HG03066 (cell line): ENCODE results near the gene PARP11.
"Not testable (repeated sequence)": the region's sequence is repeated elsewhere in the genome, so short reads cannot be mapped to it uniquely, and the experiment has no call there.

Experiments used
- ATAC-seq: cut with Tn5 transposase; IDR thresholded peaks from one replicate; pipeline ENCODE4 v1.9.1; 2021; ENCODE audit warnings: low read depth; ENCODE audit not compliant: unreplicated experiment

The PARP11 gene

GRCh38 chr12:3884671-3885070 lies 11.5 kb upstream of the PARP11 start:
- no peak for ATAC-seq

- no peak for ATAC-seq
Measured at GRCh38 chr12:3882896-3883564, 9.8 kb upstream of the PARP11 start.

DNA sequence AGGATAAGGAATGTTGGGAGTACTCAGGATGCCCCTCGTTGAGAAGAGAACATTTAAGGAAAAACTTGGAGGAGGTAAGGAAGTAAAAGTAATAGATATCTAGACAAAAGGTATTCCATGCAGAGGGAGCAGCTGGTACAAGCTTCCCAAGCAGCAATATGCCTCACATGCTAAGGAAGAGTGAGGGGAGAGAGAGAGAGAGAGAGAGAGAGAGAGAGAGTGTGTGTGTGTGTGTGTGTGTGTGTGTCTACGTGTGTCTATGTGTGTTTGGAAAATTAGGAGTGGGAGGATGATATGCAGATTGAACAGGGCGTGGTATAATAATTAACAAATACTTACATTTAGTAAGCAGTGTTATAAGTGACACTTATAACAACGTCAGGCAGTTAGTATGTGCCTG lies 9.2 kb upstream of the PARP11 start:
- ATAC-seq = no peak

- ATAC-seq = no peak
Measured at GRCh38 chr12:3881281-3881950, 8.2 kb upstream of the PARP11 start.

DNA sequence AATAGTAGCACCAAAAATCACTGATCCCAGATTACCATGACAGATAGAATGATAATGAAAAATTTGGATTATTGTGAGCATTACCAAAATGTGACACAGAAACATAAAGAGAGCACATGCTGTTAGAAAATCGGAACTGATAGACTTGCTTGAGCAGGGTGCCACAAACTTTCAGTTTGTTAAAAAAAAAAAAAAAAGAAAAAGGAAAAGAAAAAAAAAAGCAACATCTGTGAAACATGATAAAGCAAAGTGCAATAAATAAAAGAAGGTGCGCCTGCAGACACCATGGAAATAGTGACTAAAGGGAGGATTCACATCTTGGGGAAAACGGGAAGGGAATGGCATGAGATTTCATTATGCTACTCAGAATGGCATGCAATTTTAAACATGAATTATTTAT lies 6.6 kb upstream of the PARP11 start:
- ATAC-seq = no peak

DNA sequence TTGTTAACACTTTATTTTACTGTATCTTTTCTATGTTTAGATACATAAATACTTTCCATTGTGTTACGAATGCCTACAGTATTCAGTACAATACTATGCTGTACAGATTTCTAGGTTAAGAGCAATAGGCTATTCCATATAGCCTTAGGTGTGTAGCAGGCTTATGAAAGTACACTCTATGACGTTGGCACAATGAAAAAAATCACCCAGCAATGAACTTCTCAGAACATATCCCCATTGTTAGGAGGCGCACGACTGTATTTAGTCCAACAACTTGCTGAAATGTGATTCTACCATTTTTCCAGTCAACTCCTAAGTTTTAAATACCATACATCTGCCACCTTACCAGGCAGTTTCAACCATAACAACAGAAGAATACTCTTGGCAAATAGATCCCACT lies 1.8 kb downstream of the PARP11 start:
- ATAC-seq = no peak

GRCh38 chr12:3869865-3870264 lies 3.3 kb downstream of the PARP11 start:
- ATAC-seq = no peak

DNA sequence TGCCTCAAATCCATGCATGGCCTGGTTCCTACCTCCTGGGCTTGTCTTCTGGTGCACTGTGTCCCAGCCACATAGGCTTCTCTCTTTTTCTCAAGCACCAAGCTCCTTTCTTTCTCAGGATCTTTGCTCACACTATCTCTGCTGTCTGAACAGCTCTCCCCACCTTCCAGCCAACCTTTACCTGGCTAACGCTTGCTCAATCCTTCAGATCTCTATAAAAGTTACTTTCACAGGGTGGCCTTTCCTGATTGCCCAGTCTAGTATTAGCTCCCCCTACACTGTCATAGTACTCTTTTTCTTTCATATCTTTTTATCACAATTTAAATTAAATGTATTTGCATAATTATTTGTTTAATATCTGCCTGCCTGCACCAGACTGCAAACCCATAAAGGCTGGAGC lies 3.8 kb downstream of the PARP11 start:
- no peak for ATAC-seq

GRCh38 chr12:3863756-3864155 lies 9.4 kb downstream of the PARP11 start:
- ATAC-seq = no peak

- ATAC-seq = no peak
Measured at GRCh38 chr12:3842517-3842916, 30.7 kb downstream of the PARP11 start.

DNA sequence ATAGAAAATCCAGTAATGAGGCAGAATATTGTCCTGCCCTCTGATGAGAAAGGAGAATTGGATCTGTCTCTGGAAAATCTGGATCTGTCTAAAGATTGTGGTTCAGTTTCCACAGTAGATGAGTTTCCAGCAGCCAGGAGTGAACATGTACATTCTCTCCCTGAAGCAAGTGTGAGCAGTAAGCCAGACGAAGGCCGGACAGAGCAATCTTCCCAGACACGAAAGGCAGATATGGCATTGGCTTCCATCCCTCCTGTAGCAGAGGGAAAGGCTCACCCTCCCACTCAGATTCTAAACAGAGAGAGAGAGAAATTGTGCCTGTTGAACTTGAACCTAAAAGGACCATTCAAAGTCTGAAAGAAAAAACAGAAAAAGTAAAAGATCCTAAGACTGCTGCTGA lies 31.4 kb downstream of the PARP11 start:
- ATAC-seq = no peak

- ATAC-seq = not testable (repeated sequence)
Measured at GRCh38 chr12:3840833-3841232, 32.4 kb downstream of the PARP11 start.

GRCh38 chr12:3839745-3840144 lies 33.5 kb downstream of the PARP11 start:
- ATAC-seq = not testable (repeated sequence)

- not testable (repeated sequence) for ATAC-seq
Measured at GRCh38 chr12:3838701-3839548, 34.3 kb downstream of the PARP11 start.

- no peak for ATAC-seq
Measured at GRCh38 chr12:3838076-3838475, 35.1 kb downstream of the PARP11 start.

DNA sequence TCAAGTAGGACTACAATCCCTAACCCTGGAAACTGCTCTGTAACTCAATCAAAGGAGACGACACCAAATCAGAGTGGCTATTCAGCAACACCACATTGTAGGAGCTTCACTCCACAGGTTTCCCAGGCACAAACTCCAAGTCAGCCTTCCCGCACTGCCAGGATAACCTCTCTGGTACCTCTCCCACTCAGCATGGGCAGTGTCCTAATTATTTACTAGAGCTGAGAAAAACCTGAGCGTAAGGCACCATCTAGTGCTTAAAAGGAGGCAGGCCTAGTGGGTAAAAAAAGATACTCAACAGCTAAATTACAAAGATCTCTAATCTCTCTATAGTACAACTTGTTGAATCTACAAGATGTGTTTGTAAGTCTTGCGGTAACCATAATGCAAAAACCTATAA lies 36.1 kb downstream of the PARP11 start:
- no peak for ATAC-seq

- ATAC-seq = no peak
Measured at GRCh38 chr12:3836641-3837040, 36.6 kb downstream of the PARP11 start.

- ATAC-seq = no peak
Measured at GRCh38 chr12:3835914-3836313, 37.3 kb downstream of the PARP11 start.

GRCh38 chr12:3834774-3835173 lies 38.4 kb downstream of the PARP11 start:
- ATAC-seq = no peak

DNA sequence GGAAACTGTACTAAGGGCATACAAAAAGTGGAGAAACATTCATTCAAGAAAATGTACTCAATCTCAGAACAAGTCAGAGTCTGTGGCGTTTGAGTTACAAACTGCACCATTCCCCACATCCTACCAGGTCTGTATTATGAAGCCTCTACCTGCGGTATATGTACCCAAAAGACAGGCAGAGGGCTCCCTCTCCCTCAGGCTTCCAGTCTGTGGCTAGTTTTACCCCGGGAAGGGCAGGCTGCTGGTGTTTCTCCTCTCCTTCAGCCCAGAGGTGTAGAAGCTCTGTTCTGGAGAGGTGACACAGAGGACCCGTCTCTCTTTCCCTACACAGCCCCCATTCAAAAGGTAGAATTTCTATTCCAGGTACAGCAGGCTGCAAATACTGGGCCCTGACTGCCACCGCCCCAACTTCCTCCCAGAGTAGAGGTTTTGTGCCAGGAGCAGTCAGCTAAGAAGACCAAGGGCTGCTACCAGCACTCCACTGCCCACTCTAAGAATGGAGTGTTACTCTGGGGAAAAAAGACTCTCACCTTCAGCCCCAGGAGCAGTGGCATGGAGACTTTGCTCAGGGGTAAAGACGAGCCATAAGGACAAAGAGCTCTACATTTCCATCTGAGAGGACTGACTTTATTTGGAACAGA lies 39.4 kb downstream of the PARP11 start:
- no peak for ATAC-seq

DNA sequence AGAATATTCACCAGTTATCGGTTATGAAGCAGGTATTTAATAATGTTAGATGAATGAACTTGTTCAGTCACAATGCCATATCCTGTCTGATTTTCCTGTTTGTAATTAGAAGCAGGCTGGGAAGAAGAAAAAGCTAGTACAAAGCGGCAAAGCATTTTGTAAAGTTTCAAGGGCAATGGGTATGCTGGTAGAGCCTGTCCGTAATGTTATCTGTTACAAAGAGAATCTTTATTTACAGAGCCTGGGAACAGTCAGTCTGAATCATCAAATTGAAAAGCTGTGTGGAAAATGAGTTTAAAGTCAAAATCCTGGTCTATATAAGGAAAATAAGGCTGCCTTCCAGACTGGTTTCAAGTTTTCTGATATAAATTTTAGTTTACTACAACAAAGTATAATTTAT lies 40.5 kb downstream of the PARP11 start:
- ATAC-seq = no peak
